Endothelial cell of umbilical vein (primary cell): Measurements from ENCODE around the gene MRPS27. TPM values are rescaled to one million over a fixed set of nuclear protein-coding genes. Genes with fewer than 3 reads are reported as not detected.

Source experiments
- BruUV-seq: library from RNA; stranded (reverse); fragments of 400-500 nt; replicated peaks from 2 replicates; lab custom pipeline; 2021; lab: Mats Ljungman, UMichigan
- CTCF ChIA-PET: fragments of 300-600, 350-600 bp; sonication (Branson Sonifier 250); formaldehyde crosslinking; loops from one replicate; lab custom pipeline; 2021; ENCODE audit warnings: antibody characterized with exemption, inconsistent platforms; lab: Charles Lee
- POLR2A ChIA-PET: fragments of 300-600, 350-600 bp; sonication (Branson Sonifier 250); formaldehyde crosslinking; loops from one replicate; lab custom pipeline; 2021; ENCODE audit warnings: antibody characterized with exemption, inconsistent platforms; lab: Charles Lee
- DNase-seq: peaks from one replicate; pipeline ENCODE4 v3.0.0-alpha.2; 2011; ENCODE audit warnings: low read depth, low spot score
- FAIRE-seq: peaks from 2 replicates; lab custom pipeline; 2011; peaks lifted over from hg19 to GRCh38; lab: Jason Lieb, UNC
- H2AFZ ChIP-seq: 2 replicates; pipeline ENCODE4 v1.6.0; 2012; ENCODE audit warnings: low read depth, low read length, control low read depth, inconsistent platforms
- H3K27ac ChIP-seq: 2 replicates; pipeline ENCODE4 v1.5.1; 2011; ENCODE audit warnings: low read depth, mild to moderate bottlenecking, control low read depth, low read length, moderate library complexity; ENCODE audit not compliant: insufficient read depth
- H3K27me3 ChIP-seq, 2 experiments: 2 replicates each; pipeline versions ENCODE4 v1.6.0 to v1.6.1; 2011; ENCODE audit warnings: low read length in 2 of 2, mixed read lengths in 1 of 2; ENCODE audit not compliant: control insufficient read depth in 2 of 2, insufficient read depth in 2 of 2
- H3K36me3 ChIP-seq, 2 experiments: 2 replicates in 1 of 2; 3 replicates in 1 of 2; pipeline ENCODE4 v1.5.1; 2011; ENCODE audit warnings: low read length in 2 of 2, mild to moderate bottlenecking in 1 of 2, moderate library complexity in 1 of 2; ENCODE audit not compliant: control insufficient read depth in 2 of 2, insufficient read depth in 2 of 2; ENCODE audit errors: extremely low read depth in 1 of 2
- H3K4me1 ChIP-seq: 3 replicates; pipeline ENCODE4 v1.5.1; 2011; ENCODE audit warnings: mild to moderate bottlenecking, low read length; ENCODE audit not compliant: control insufficient read depth, insufficient read depth; ENCODE audit errors: extremely low read depth
- H3K4me2 ChIP-seq: 2 replicates; pipeline ENCODE4 v1.6.1; 2011; ENCODE audit warnings: low read length, control low read depth, mixed read lengths; ENCODE audit not compliant: insufficient read depth
- H3K4me3 ChIP-seq, 3 experiments: fragments of 200-600 bp in 1 of 3; sonication (generic), shearing (Covaris generic) in 1 of 3; replicated peaks in 1 of 3; 2 replicates each; pipeline ENCODE4 v1.5.1; 2011 to 2016; ENCODE audit warnings: control low read depth in 3 of 3, low read length in 3 of 3, mild to moderate bottlenecking in 2 of 3, inconsistent platforms in 1 of 3, low read depth in 1 of 3, moderate library complexity in 1 of 3; ENCODE audit not compliant: insufficient read depth in 1 of 3
- H3K79me2 ChIP-seq: 2 replicates; pipeline ENCODE4 v1.6.0; 2012; ENCODE audit warnings: low read length, inconsistent platforms; ENCODE audit not compliant: control insufficient read depth, insufficient read depth
- H3K9ac ChIP-seq: replicated peaks from 2 replicates; pipeline ENCODE3; 2011; ENCODE audit warnings: low read length, control low read depth; ENCODE audit not compliant: insufficient read depth; ENCODE audit errors: extremely low read depth
- H3K9me1 ChIP-seq: replicated peaks from 3 replicates; pipeline ENCODE4 v1.6.0; 2011; ENCODE audit warnings: mild to moderate bottlenecking, low read length; ENCODE audit not compliant: control insufficient read depth, insufficient read depth; ENCODE audit errors: extremely low read depth
- H3K9me3 ChIP-seq: replicated peaks from 2 replicates; pipeline ENCODE4 v1.5.1; 2012; ENCODE audit warnings: low read length, inconsistent platforms; ENCODE audit not compliant: control insufficient read depth, insufficient read depth
- H4K20me1 ChIP-seq: replicated peaks from 2 replicates; pipeline ENCODE3; 2011; ENCODE audit warnings: mild to moderate bottlenecking, low read length; ENCODE audit not compliant: control insufficient read depth, insufficient read depth; ENCODE audit errors: extremely low read depth
- EZH2 ChIP-seq: IDR thresholded peaks from 2 replicates; pipeline ENCODE4 v1.6.1; 2012; ENCODE audit warnings: borderline replicate concordance, low read depth, mild to moderate bottlenecking, moderate library complexity, low read length, inconsistent platforms; ENCODE audit not compliant: severe bottlenecking
- FOS ChIP-seq: IDR thresholded peaks from 2 replicates; pipeline ENCODE4 v1.6.1; 2011; ENCODE audit warnings: mild to moderate bottlenecking, low read length, moderate library complexity, borderline replicate concordance; ENCODE audit not compliant: insufficient read depth
- GATA2 ChIP-seq: IDR thresholded peaks from 2 replicates; pipeline ENCODE4 v1.7.0; 2011; ENCODE audit warnings: low read depth, mild to moderate bottlenecking, moderate library complexity, mixed read lengths, low read length; ENCODE audit not compliant: insufficient read length, insufficient read depth
- JUN ChIP-seq: IDR thresholded peaks from 2 replicates; pipeline ENCODE4 v1.6.1; 2011; ENCODE audit warnings: borderline replicate concordance, low read depth; ENCODE audit not compliant: insufficient read length, insufficient read depth
- MYC ChIP-seq: IDR thresholded peaks from one replicate; pipeline ENCODE4 v1.6.1; 2011; ENCODE audit warnings: mild to moderate bottlenecking, low read depth, low read length
- POLR2A ChIP-seq: IDR thresholded peaks from 2 replicates; pipeline ENCODE4 v1.6.1; 2012; ENCODE audit warnings: low read depth, mild to moderate bottlenecking, control low read depth, low read length
- POLR2AphosphoS5 ChIP-seq: IDR thresholded peaks from 2 replicates; pipeline ENCODE4 v1.6.1; 2012; ENCODE audit warnings: low read depth, mild to moderate bottlenecking, control low read depth, low read length, moderate library complexity; ENCODE audit not compliant: insufficient read depth
- dilution Hi-C: fragments of 300-500 bp; cut with MboI; formaldehyde crosslinking; loops from one replicate; pipeline ENCODE4 v1.15.0; 2019; ENCODE audit warnings: low sequenced_read_pairs; ENCODE audit not compliant: extremely low pct_ligation_motif_present
- intact Hi-C: fragments of 100-400 bp; cut with micrococcal nuclease; formaldehyde crosslinking; loops from one replicate; pipeline ENCODE4 v1.10.0; 2022
- polyA plus RNA-seq, 4 experiments: library from polyadenylated mRNA; depleted of rRNA in 3 of 4; stranded (reverse) in 3 of 4; unstranded in 1 of 4; fragments of >200 nt; gene quantifications; 2 replicates each; pipeline versions ENCODE4 v1.2.1 to v1.2.3, GENCODE V29; 2011 to 2012; ENCODE audit warnings: missing spikeins in 1 of 4
- total RNA-seq: library from RNA; stranded (reverse); gene quantifications from 2 replicates; pipeline ENCODE4 v1.2.3, GENCODE V29; 2021
- TF ChIP-seq, protein P1 (sequence below): IDR thresholded peaks from 2 replicates; pipeline ENCODE4 v1.6.1; 2011; ENCODE audit not compliant: insufficient read depth, insufficient read length
- TF ChIP-seq, protein P2 (sequence below), 2 donors: IDR thresholded peaks; 1 replicate in 1 of 2; 2 replicates in 1 of 2; pipeline ENCODE4 v1.5.1; 2011; ENCODE audit warnings: low read length in 2 of 2, mild to moderate bottlenecking in 2 of 2, moderate library complexity in 2 of 2, control low read depth in 1 of 2, inconsistent platforms in 1 of 2, low read depth in 1 of 2; ENCODE audit not compliant: insufficient read depth in 1 of 2; ENCODE audit errors: extremely low read depth in 1 of 2

The MRPS27 gene
- total and polyA plus RNA-seq, 2 donors (not counting 3 experiments of a cell fraction or from before 2014, with no cell fraction given), result 56.0 to 67.1 TPM

DNA sequence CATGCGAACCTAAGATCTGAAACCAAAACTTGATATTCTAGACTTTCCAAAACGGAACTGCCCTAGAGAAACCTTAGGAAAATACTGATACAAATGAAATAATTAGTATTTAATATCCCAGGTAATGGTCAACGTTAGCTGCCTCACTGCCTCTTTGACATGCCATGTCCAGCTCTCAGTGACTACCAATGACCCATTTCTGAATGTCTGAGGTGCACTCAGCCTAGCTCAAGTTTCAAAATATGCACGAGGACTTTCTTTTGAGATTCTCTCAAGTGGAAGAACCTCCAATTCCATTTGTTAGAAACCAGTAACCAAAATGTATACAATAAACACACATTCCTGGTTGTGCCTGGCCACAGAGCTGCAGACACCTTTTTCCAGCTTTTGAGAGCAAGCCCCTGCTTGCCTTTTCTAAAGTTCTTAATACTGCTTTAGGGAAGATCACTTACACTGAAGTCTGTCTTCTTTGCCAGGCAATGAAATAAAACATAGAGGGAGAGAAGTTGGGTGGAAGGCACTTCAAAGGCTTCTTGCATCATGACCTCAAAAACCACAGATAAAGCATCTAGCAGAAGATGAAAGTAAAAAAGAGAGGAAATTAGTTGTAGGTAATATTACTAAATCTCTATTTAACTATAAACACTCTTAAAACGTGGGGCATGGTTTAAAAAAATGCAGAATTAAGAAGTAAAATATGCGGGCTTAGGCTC is 87.9 kb downstream of the MRPS27 start:
- Histone ChIP-seq H3K36me3 (peaks cover 2% of the 10 kb centered on the region in 2 experiments), H3K79me2 (peaks cover 3% of the 10 kb centered on the region), H3K9ac (no peak overlapping the region), H4K20me1 (no peaks in the 10 kb centered on the region), H3K9me1 (no peaks in the 10 kb centered on the region), H3K4me1 (peaks cover 38% of the 10 kb centered on the region), H3K27ac (no peak overlapping the region), H2AFZ (no peak overlapping the region), H3K4me2 (no peak overlapping the region), H3K9me3 (no peaks in the 10 kb centered on the region), H3K4me3 (no peak overlapping the region), H3K27me3 (no peaks in the 10 kb centered on the region)
- ChIA-PET POLR2A (no interaction called here), CTCF (interaction anchor here (1.5 to 1.9 kb wide), 3 partner anchors 13 to 76 kb away, joined by 3 to 7 read pairs (median 5); no protein-coding TSS in a partner anchor)
- intact Hi-C loops (no loop called here), dilution Hi-C loops (no loop called here)
- FAIRE-seq (no peak), DNase-seq (no peak)
- TF ChIP-seq POLR2A, result no peak
- BruUV-seq, result no TSS peak

GRCh38 chr5:72228960-72229359 is 91.1 kb downstream of the MRPS27 start:
- peaks cover 10% of the 10 kb centered on the region for H3K4me1 ChIP-seq
- no peak overlapping the region for H3K27ac ChIP-seq
- BruUV-seq, result no TSS peak
- intact Hi-C loops, result no loop called here
- CTCF ChIA-PET, result interaction anchor here (0.7 to 3.4 kb wide), 7 partner anchors 8 to 51 kb away, joined by 3 to 7 read pairs (median 3); no protein-coding TSS in a partner anchor
- H3K9ac ChIP-seq, result no peak overlapping the region
- no peaks in the 10 kb centered on the region for H3K27me3 ChIP-seq
- no peak overlapping the region for H3K4me3 ChIP-seq
- peaks cover 13 to 14% of the 10 kb centered on the region in 2 experiments for H3K36me3 ChIP-seq
- H3K9me1 ChIP-seq, result no peaks in the 10 kb centered on the region
- POLR2A ChIA-PET, result no interaction called here
- no peak for FAIRE-seq
- no peaks in the 10 kb centered on the region for H3K79me2 ChIP-seq
- dilution Hi-C loops, result no loop called here
- TF ChIP-seq, protein P1, sequence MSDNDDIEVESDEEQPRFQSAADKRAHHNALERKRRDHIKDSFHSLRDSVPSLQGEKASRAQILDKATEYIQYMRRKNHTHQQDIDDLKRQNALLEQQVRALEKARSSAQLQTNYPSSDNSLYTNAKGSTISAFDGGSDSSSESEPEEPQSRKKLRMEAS, result no peak
- TF ChIP-seq JUN (no peak), POLR2A (no peak), EZH2 (no peak), MYC (no peak), FOS (no peak), GATA2 (no peak), POLR2AphosphoS5 (no peak)
- TF ChIP-seq, protein P2, sequence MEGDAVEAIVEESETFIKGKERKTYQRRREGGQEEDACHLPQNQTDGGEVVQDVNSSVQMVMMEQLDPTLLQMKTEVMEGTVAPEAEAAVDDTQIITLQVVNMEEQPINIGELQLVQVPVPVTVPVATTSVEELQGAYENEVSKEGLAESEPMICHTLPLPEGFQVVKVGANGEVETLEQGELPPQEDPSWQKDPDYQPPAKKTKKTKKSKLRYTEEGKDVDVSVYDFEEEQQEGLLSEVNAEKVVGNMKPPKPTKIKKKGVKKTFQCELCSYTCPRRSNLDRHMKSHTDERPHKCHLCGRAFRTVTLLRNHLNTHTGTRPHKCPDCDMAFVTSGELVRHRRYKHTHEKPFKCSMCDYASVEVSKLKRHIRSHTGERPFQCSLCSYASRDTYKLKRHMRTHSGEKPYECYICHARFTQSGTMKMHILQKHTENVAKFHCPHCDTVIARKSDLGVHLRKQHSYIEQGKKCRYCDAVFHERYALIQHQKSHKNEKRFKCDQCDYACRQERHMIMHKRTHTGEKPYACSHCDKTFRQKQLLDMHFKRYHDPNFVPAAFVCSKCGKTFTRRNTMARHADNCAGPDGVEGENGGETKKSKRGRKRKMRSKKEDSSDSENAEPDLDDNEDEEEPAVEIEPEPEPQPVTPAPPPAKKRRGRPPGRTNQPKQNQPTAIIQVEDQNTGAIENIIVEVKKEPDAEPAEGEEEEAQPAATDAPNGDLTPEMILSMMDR (IDR thresholded peaks at IDR 0.05; ENCODE audit: extremely low read depth in 1 of 2, insufficient read depth in 1 of 2, low read depth in 1 of 2, low read length in 2 of 2), result no peak
- H3K9me3 ChIP-seq, result no peaks in the 10 kb centered on the region
- no peak for DNase-seq
- H4K20me1 ChIP-seq, result no peaks in the 10 kb centered on the region
- H3K4me2 ChIP-seq, result no peak overlapping the region
- no peak overlapping the region for H2AFZ ChIP-seq
